T-helper 17 cell (primary cell): Measurements from ENCODE around the gene MED10. TPM values are rescaled to one million over a fixed set of nuclear protein-coding genes. Genes with fewer than 3 reads are reported as not detected.
"Not testable (repeated sequence)": the region's sequence is repeated elsewhere in the genome, so short reads cannot be mapped to it uniquely, and the experiment has no call there.

Experiments used
- ATAC-seq: fragments of 150-1000 bp; cut with Tn5 transposase; 2 replicates; pipeline ENCODE4 v1.10.0; 2021; ENCODE audit warnings: mild to moderate bottlenecking, moderate library complexity
- DNase-seq, 3 donors: peaks; one replicate each; pipeline versions ENCODE4 v3.0.0 to v3.0.0-alpha.2; 2020 to 2021
- H3K9me3 ChIP-seq: one replicate; pipeline ENCODE4 v1.7.0; 2013; ENCODE audit warnings: low read length, mild to moderate bottlenecking; ENCODE audit not compliant: control insufficient read depth, poor library complexity, severe bottlenecking
- H3K27ac Mint-ChIP-seq: one replicate; pipeline ENCODE4 v1.8.0; 2022; ENCODE audit warnings: mild to moderate bottlenecking, moderate library complexity, mixed read lengths
- H3K27me3 Mint-ChIP-seq: one replicate; pipeline ENCODE4 v1.8.0; 2022; ENCODE audit warnings: mixed read lengths
- H3K36me3 Mint-ChIP-seq: one replicate; pipeline ENCODE4 v1.8.0; 2022; ENCODE audit warnings: low read depth, mixed read lengths
- H3K4me1 Mint-ChIP-seq: one replicate; pipeline ENCODE4 v1.8.0; 2022; ENCODE audit warnings: mild to moderate bottlenecking, mixed read lengths
- H3K4me3 Mint-ChIP-seq: one replicate; pipeline ENCODE4 v1.8.0; 2022; ENCODE audit warnings: mild to moderate bottlenecking, moderate library complexity, mixed read lengths
- total RNA-seq, 4 donors: library from RNA in 2 of 4; stranded (reverse) in 2 of 4; gene quantifications; one replicate each; pipeline ENCODE4 v1.2.3 and lab custom pipeline; 2022 to 2026

MED10 gene
- total RNA-seq, 2 donors from 2014 or later: 70.5 to 78.7 TPM

DNA sequence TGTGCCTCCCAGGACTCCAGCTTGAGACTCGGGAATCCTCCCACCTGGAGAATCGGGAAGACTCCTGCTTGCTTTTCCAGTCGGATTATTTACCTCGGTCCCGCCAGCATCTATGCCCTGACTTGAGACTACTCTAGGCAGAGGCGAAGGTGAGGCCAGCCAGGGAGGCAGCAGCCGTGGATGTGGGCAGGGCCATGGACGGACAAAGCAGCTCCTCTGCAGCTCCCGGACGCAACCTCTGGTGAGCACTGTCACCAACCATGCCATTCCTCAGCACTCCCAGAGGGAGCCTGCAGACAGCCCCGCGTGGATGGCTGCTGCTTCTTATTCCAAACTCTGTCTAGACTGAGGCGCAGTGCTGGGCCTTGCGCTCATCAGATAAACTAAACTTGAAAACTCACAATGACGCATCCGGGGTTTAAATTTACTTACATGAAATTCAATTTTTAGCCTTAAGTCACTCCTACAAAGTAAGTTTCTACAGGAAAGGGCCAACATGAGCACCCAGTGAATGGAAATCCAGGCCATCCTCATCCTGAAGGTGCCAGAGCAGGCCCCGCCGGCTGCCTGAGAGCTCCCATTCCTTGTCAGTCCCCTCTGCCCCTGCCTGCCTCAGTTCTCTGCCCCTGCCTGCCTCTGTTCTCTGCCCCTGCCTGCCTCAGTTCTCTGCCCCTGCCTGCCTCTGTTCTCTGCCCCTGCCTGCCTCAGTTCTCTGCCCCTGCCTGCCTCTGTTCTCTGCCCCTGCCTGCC is 17.8 kb downstream of the MED10 start:
- no peaks in the 10 kb centered on the region for H3K27me3 Mint-ChIP-seq
- H3K9me3 ChIP-seq: no peaks in the 10 kb centered on the region
- H3K27ac Mint-ChIP-seq: peak overlapping the region; percentile 78
- peaks cover 10% of the 10 kb centered on the region for H3K4me1 Mint-ChIP-seq
- no peak for ATAC-seq
- peaks cover 6% of the 10 kb centered on the region for H3K36me3 Mint-ChIP-seq
- peak overlapping the region; percentile 78 for H3K4me3 Mint-ChIP-seq
- DNase-seq: no peak

DNA sequence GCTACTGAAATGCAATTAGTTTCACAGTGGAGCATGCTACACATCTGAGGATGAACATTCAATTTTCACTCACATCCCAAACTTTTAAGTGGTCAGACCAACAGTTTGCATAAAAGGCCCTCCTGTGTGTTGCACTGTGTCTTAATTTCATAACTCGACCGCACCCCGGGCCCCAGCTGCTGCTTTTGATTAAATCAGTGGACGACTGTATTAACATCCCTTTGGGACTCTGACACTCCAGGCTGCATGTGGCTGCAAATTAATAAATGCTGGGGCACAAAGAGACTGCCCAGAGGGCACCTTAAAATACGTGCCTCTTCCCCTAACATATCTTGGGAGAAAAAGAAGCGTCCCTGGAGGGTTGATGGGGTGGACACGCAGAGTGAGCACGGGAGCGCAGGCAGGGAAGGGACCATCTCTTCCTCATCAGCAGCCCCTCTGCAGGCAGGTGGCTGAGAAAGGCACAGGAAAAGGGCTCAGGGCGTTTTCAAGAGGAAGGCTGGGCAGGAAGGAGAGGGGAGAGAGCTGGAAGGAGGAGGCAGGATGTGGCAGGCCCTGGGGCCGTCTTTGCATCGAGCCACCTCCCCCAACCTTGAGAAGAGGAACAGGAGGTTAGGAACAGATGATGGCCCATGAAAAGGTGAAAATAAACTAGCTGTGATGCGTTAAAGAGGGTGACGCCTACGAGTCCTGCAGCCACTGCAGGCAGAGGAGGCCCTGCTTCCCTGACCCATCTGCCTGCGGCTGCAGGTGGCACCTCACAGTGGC is 18.6 kb downstream of the MED10 start:
- peak overlapping the region; percentile 78 for H3K4me3 Mint-ChIP-seq
- peaks cover 6% of the 10 kb centered on the region for H3K36me3 Mint-ChIP-seq
- DNase-seq: no peak
- peak overlapping the region; percentile 78 for H3K27ac Mint-ChIP-seq
- peak; percentile 72 for ATAC-seq
- no peaks in the 10 kb centered on the region for H3K9me3 ChIP-seq
- peaks cover 10% of the 10 kb centered on the region for H3K4me1 Mint-ChIP-seq
- no peaks in the 10 kb centered on the region for H3K27me3 Mint-ChIP-seq

DNA sequence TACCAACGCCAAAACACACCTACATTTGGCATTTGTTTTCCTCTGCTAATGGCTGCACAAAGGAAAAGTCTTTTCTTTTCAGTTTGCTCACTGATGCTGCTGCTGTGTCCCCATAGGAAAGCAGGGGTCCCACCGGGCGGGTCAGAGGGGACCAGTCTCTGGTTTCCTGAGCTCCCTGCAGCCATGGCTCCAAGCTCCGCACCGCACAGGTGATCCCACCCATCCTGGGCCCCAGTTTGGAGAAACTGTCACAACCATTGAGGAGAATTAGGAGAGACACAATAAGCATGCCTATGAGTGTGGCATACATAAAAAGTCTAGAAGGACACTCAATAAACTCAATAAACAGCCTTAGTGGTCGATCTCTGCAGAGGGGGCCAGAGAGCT is 19.9 kb downstream of the MED10 start:
- H3K36me3 Mint-ChIP-seq: peaks cover 6% of the 10 kb centered on the region
- ATAC-seq: no peak
- no peak overlapping the region for H3K27ac Mint-ChIP-seq
- no peak for DNase-seq
- no peak overlapping the region for H3K4me3 Mint-ChIP-seq
- H3K4me1 Mint-ChIP-seq: peaks cover 14% of the 10 kb centered on the region
- no peaks in the 10 kb centered on the region for H3K27me3 Mint-ChIP-seq
- H3K9me3 ChIP-seq: no peaks in the 10 kb centered on the region

- H3K4me3 Mint-ChIP-seq, H3K36me3 Mint-ChIP-seq, H3K27me3 Mint-ChIP-seq, H3K9me3 ChIP-seq, DNase-seq, H3K27ac Mint-ChIP-seq, ATAC-seq: not testable (repeated sequence)
- H3K4me1 Mint-ChIP-seq: peaks cover 14% of the 10 kb centered on the region
These were observed 20.4 kb downstream of the MED10 start for GRCh38 chr5:6357817-6358433.

- no peak for DNase-seq
- H3K9me3 ChIP-seq: no peaks in the 10 kb centered on the region
- Mint-ChIP-seq H3K27ac (no peak overlapping the region), H3K4me3 (no peak overlapping the region), H3K27me3 (no peaks in the 10 kb centered on the region), H3K36me3 (peaks cover 2% of the 10 kb centered on the region), H3K4me1 (peaks cover 16% of the 10 kb centered on the region)
- ATAC-seq: no peak
These were observed 21.7 kb downstream of the MED10 start for GRCh38 chr5:6356578-6357164.

- Mint-ChIP-seq H3K4me3 (no peak overlapping the region), H3K27me3 (no peaks in the 10 kb centered on the region), H3K4me1 (peaks cover 21% of the 10 kb centered on the region), H3K36me3 (peaks cover 6% of the 10 kb centered on the region), H3K27ac (no peak overlapping the region)
- ATAC-seq (no peak), DNase-seq (no peak)
- H3K9me3 ChIP-seq: no peaks in the 10 kb centered on the region
These were observed 23.1 kb downstream of the MED10 start for GRCh38 chr5:6355294-6355693.

DNA sequence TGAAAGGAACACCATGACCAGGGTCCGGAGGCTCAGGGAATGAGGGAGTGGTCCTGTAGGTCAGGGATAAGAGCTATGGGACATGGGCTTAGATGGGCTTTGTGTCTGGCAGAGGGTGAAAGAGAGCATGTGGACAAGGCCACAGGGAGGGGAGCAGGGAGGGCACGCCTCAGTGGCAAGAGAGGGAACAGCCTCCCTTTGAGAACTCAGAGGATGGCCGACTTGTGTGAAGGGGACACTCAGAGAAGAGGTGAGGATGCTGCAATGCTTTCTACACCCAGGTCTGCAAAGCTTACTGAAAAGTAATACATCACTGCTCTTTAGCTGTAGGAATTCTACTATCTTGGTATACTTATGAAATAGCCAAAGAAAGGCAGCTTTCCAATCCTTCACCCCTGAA is 23.5 kb downstream of the MED10 start:
- Mint-ChIP-seq H3K27ac (peak overlapping the region; percentile 56), H3K4me1 (peaks cover 18% of the 10 kb centered on the region), H3K27me3 (no peaks in the 10 kb centered on the region), H3K4me3 (no peak overlapping the region), H3K36me3 (peaks cover 6% of the 10 kb centered on the region)
- no peak for DNase-seq
- no peaks in the 10 kb centered on the region for H3K9me3 ChIP-seq
- ATAC-seq: no peak

- no peak for DNase-seq
- peak overlapping the region; percentile 56 for H3K27ac Mint-ChIP-seq
These were observed 24.6 kb downstream of the MED10 start for GRCh38 chr5:6353602-6354302.

DNA sequence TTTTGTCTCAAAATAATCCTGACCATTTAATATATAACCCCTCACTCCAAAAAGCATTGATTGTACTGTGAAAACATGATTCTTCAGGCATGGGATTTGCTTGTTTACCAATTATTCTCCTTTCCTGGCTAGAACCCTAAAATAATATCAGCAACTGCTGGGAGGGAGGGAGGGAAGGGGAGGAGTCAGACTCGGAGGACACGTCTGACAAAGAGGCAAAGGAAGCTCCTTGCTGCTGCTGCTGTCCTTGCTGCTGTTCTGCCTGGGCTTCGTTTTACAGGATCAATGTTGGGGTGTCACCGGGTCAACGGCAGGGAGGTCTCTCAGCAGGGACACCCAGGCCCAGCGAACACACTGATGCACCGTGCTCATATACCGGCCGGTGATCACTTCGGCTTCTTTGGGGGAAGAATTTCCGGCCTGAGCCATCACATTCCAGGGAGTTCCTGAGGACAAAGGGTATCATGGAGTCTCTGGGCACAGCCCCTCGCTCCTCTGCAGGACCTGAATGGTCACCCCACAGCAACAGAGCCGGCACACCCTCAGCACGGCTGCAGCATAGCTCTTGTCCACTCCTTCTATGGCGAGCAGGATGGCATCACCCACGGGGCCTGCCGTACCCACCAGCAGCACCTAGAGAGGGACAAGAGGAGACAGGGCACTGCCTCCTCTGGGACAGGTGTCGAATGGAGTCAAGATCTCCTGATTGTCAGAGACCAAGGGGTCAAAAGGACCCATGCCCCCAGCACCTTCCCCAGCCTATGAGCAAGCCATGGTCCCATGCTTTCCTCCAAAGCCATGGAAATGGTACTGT is 27.9 kb downstream of the MED10 start:
- H3K27ac Mint-ChIP-seq: no peak overlapping the region
- H3K36me3 Mint-ChIP-seq: peaks cover 4% of the 10 kb centered on the region
- no peak for ATAC-seq
- no peak for DNase-seq
- no peaks in the 10 kb centered on the region for H3K27me3 Mint-ChIP-seq
- peaks cover 14% of the 10 kb centered on the region for H3K4me1 Mint-ChIP-seq
- H3K9me3 ChIP-seq: no peaks in the 10 kb centered on the region
- H3K4me3 Mint-ChIP-seq: no peak overlapping the region

More at GRCh38 chr5:6353602-6354302, 24.6 kb downstream of the MED10 start:
- H3K4me1 Mint-ChIP-seq: peaks cover 14% of the 10 kb centered on the region
- no peak overlapping the region for H3K4me3 Mint-ChIP-seq
- ATAC-seq: no peak
- H3K36me3 Mint-ChIP-seq: peaks cover 6% of the 10 kb centered on the region
- H3K27me3 Mint-ChIP-seq: no peaks in the 10 kb centered on the region
- H3K9me3 ChIP-seq: no peaks in the 10 kb centered on the region

- H3K9me3 ChIP-seq: no peaks in the 10 kb centered on the region
- H3K27ac Mint-ChIP-seq: no peak overlapping the region
- no peak overlapping the region for H3K4me3 Mint-ChIP-seq
- peaks cover 7% of the 10 kb centered on the region for H3K36me3 Mint-ChIP-seq
- no peaks in the 10 kb centered on the region for H3K27me3 Mint-ChIP-seq
- DNase-seq (no peak), ATAC-seq (no peak)
- H3K4me1 Mint-ChIP-seq: peaks cover 14% of the 10 kb centered on the region
These were observed 29.0 kb downstream of the MED10 start for GRCh38 chr5:6349387-6349786.

DNA sequence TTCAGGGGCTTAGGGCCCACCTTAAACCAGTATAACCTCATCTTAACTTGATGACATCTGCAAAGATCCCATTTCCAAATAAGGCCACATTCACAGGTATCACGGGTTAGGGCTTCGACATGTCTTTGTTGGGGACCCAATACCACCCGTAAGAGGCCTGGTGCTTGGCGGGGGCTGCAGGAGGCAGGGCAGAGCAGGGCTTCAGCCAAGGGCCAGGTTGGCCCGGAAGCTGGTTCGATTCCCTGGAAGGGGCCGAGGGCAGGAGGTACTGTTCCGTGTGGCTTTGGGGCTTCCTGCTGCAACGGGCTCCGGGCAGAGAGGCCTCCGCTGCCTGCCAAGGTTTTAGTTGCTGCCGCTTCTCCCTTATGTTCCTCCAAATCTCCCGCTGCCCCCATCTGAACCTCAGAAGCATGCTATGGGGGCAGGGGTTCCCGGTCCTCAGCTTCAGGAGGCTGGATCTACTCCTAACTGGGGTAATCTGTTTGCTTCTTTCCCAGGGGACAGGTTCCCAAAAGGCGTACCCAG is 29.8 kb downstream of the MED10 start:
- H3K36me3 Mint-ChIP-seq: peaks cover 7% of the 10 kb centered on the region
- H3K9me3 ChIP-seq: no peaks in the 10 kb centered on the region
- DNase-seq (no peak), ATAC-seq (no peak)
- no peak overlapping the region for H3K27ac Mint-ChIP-seq
- no peaks in the 10 kb centered on the region for H3K27me3 Mint-ChIP-seq
- no peak overlapping the region for H3K4me3 Mint-ChIP-seq
- H3K4me1 Mint-ChIP-seq: peaks cover 12% of the 10 kb centered on the region

DNA sequence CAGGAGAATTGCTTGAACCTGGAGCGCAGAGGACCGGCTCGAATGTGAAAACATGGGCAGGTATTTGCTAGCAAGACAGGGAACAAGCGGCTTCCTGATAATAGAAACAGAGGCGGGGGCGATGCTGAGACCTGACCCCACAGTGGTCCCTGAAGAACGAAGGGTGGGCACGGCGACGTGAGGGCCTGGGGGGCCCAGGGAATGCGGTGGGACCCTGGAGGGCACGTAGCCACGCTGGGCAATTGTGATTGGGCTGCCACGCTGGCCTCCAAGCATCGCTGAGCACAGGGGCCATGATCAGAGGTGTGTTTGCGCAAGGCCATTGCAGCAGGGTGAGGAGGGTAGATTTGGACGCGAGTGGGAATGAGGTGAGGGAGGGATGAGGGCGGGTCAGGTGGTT is 30.7 kb downstream of the MED10 start:
- H3K4me1 Mint-ChIP-seq: peaks cover 12% of the 10 kb centered on the region
- no peaks in the 10 kb centered on the region for H3K9me3 ChIP-seq
- H3K27me3 Mint-ChIP-seq: no peaks in the 10 kb centered on the region
- no peak for DNase-seq
- ATAC-seq: no peak
- no peak overlapping the region for H3K4me3 Mint-ChIP-seq
- H3K36me3 Mint-ChIP-seq: peaks cover 7% of the 10 kb centered on the region
- H3K27ac Mint-ChIP-seq: no peak overlapping the region
